NCI-H2227 (cell line): ENCODE data around the gene MATCAP1.
A peak's percentile ranks its signal among the peaks of the same experiment; 100 is the strongest.

Experiments used
- DNase-seq: peaks from one replicate; lab custom pipeline; 2025; ENCODE audit not compliant: unreplicated experiment; lab: John Stamatoyannopoulos, UW

The MATCAP1 gene

GRCh38 chr16:67191995-67192681 lies 8.4 kb upstream of the MATCAP1 start, which contains the start of gene E2F4:
Gene E2F4 (plus strand): TSS chr16:67192155. CDS start chr16:67192228, 73 bp downstream.
- peak; percentile 91 for DNase-seq

GRCh38 chr16:67191411-67191994 lies 7.7 kb upstream of the MATCAP1 start:
- no peak for DNase-seq

GRCh38 chr16:67190448-67191399 lies 7.0 kb upstream of the MATCAP1 start:
- no peak for DNase-seq

GRCh38 chr16:67190041-67190440 lies 6.3 kb upstream of the MATCAP1 start, which contains the start of gene EXOC3L1:
Gene EXOC3L1 (minus strand): TSS chr16:67190136. CDS start chr16:67189676, 460 bp downstream.
- no peak for DNase-seq

GRCh38 chr16:67188798-67189197 lies 5.0 kb upstream of the MATCAP1 start:
- DNase-seq = no peak

- DNase-seq = no peak
Observed at GRCh38 chr16:67188323-67188722, 4.6 kb upstream of the MATCAP1 start.

- DNase-seq = no peak
Observed at GRCh38 chr16:67187175-67187890, 3.6 kb upstream of the MATCAP1 start.

GRCh38 chr16:67186550-67186950 lies 2.8 kb upstream of the MATCAP1 start:
- DNase-seq = no peak

GRCh38 chr16:67185651-67186134 lies 1.9 kb upstream of the MATCAP1 start:
- no peak for DNase-seq

- DNase-seq = peak; percentile 67
Observed at GRCh38 chr16:67184995-67185650, 1.4 kb upstream of the MATCAP1 start.

GRCh38 chr16:67184453-67184994 lies 761 bp upstream of the MATCAP1 start:
- DNase-seq = peak; percentile 70

GRCh38 chr16:67183284-67183626 lies 508 bp downstream of the MATCAP1 start:
- DNase-seq = no peak

- DNase-seq = no peak
Observed at GRCh38 chr16:67182288-67182687, 1.5 kb downstream of the MATCAP1 start.

GRCh38 chr16:67181346-67181745 lies 2.4 kb downstream of the MATCAP1 start:
- no peak for DNase-seq

GRCh38 chr16:67180166-67180565 lies 3.6 kb downstream of the MATCAP1 start:
- DNase-seq = no peak

GRCh38 chr16:67179421-67180080 lies 4.2 kb downstream of the MATCAP1 start:
- no peak for DNase-seq

GRCh38 chr16:67177743-67178699 lies 5.7 kb downstream of the MATCAP1 start:
- DNase-seq = no peak

GRCh38 chr16:67176662-67177061 lies 7.1 kb downstream of the MATCAP1 start:
- no peak for DNase-seq
